ENCODE measurements around the gene PREX1. TPM values are rescaled to one million over a fixed set of nuclear protein-coding genes. Genes with fewer than 3 reads are reported as not detected.

PREX1 gene
- total RNA-seq, 1 experiment from 2014 or later: 1.2 TPM

DNA sequence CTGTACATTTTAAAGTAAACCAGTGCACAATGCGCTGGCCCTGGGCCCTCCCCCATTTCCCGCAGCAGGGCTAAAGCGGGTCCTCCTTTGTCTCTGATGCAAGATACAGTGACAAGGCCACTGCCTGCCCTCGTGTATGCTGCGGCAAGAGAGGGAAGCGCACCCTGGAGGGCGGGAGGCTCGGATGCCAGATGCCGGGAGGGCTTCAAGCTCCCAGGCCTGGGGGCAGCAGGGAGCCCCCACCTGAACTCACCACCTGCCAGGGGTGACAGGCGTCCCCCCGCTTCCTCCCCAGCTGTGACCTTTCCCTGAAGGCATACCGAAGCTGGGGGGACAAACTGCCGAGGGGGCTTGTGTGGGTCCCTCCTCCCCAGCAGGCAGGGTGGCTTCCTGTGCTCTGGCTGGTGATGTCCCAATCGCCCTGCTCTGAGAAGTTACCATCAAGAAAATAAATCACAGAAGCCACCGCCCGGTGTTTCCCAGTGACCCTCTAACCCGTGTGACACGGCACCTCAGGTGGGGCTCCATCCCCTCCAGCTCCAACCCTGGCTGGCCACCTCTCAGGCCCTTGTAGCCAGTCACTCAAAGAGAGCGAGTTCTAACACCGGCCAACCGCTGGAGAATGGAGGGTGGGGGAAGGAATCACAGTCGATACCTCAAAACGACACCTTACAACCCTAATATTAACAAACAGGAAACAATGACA is 203.3 kb downstream of the PREX1 start:
- no peak for DNase-seq (ENCODE audit: low read depth)

DNA sequence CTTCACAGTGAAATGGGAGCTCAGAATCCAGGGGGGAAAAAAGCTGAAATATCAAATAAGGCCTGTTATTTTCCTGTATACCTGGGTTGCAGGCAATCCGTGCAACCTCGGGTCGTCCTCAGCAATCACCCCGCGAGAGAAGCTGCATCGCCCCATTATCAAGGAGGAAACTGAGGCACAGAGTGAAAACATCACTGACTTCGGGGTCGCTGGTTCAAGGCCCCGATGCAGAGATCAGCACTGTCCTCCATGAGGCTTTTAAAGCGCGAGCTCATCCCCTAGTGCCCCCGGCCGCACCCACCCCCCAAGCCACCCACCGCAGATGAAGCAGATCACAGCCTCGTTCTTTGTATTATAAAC is 203.9 kb downstream of the PREX1 start:
- DNase-seq (ENCODE audit: low read depth): no peak

DNA sequence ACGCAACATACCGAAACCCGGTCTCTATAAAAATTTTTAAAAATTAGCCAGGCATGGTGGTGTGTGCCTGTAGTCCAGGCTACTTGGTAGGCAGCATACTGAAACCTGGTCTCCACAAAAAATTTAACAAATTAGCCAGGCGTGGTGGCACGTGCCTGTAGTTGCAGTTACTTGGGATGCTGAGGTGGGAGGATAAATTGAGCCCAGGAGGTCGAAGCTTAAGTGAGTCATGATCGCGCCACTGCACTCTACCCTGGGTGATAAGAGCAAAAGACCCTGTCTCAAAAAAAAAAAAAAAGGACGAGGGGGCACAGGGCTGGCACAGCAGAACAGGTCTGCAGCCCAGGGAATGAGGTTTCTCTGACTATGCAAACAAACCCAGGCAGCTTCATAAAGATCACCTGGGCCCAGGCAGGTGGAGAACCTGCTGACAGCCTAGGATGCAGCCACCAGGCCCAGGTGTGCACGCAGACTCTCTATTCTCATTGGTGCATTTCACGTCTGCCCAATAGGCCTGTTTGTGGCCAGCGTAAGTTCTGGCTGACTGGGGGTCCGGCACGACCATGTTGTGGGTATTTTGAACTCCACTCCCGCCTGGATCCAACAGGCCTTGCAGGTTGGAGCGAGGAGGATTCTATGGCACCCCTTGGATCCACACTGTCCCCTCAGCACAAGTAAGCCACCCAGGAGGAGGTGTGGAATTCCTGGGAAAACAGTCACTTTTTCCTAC is 204.5 kb downstream of the PREX1 start:
- DNase-seq (ENCODE audit: low read depth): no peak

DNA sequence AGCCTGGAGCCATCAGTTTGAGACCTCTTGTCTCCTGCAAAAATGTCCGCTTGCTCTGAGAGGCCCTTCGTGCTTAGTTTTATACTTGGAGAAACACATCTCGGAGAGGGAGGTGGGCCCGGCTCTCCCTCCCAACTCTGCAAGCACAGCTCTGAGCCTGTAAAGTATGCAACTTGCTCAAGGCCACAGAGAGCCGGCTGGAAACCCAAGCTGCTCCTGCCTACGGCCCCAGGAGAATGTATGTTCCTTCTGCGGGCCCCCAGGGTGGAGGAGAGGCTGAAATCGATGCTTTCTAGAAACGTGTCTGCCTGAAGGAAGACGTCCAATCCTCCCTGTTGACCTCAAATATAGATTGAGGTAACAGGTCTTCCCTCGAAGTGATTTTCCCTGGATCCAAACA is 205.4 kb downstream of the PREX1 start:
- no peak for DNase-seq (ENCODE audit: low read depth)

DNA sequence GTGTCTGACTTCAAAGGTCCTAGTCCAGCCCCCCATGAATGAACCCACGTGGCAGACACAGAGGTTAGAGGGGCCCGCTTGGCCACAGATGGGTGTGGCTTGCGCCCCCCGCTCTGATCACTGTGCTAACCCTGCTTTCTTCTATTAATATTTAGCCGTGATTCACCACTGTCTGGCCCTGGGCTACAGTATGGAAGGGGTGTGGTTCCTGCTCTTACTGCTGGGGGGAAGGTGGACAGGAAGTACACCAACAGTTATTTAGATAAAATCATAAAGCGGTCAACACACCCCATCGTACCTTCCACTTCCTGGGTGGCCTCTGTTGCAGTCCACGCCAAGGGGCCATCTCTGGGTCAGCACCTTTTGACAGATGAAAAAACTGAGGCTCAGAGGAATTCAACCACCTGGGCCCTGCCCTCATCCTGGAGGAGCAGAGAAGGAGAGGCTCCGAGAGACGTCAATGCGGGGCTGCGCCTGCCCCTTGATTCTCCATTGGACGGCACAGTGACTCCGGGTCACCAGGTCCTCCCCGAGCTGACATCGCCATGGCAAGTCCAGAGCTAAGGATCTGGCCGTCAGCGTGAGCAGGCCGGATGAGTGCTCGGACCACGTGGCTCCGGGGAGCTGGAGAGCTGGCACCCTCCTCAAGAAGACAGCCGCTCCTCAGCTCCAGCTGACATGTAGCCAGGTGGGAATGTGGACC is 206.3 kb downstream of the PREX1 start:
- DNase-seq (ENCODE audit: low read depth): peak; percentile 69

DNA sequence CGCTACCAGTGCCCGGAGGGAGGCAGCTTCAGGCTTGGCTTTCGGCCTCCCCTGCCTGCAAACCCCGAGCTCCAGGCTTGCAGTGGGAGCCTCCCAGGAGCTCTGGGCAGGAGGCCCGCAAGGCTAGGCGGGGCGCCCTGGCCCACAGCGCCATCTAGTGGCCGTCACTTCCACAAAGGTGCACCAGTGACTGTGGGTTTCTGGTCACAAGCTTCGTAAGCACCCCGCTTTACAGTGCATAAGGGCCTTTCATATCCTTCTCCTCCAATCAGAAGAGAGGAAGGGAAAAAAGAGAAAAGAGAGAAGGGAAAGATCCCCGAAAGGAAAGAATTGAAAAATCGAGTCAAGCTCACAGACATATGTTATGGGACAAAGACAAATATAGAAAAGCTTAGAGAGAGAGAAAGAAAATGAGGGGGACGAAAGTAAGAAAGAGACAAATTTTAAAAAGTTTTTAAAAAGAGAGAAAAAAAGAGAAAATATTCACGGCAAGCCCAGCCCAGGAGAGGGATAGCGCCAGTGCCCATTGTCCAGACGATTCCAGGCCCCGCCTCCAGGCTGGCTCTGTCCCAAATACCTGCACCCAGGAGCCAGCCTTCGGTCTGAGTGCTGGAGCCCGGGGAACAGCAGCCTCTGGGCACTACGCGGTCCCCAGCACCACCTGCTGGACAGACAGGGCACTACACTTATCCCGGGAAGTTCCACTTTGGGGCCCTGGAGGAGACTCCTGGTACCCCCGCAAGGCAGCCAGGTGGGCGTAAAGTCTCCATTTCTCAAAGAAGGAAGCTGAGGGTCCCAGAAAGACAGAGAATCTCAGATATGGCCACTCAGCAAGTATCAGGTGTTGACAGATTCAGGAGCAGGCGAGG is 207.1 kb downstream of the PREX1 start:
- DNase-seq (ENCODE audit: low read depth): peak; percentile 85

DNA sequence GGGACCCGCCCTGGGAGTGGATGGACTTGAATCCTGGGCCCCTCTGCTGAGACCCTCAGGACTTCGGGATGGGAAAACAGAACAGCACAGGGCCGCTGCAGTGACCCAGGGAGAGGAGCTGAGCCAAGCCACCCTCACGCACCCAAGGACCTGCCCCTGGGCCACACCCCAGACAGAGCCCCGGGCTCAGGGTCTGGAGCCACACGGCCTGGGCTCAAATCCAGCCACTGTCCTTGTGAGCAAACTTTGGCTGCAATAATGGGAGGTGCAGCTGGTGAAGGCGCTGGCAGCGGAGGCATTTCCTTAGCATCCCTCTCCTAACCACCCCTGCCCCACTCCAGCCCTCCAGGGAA is 207.7 kb downstream of the PREX1 start:
- DNase-seq (ENCODE audit: low read depth): no peak

DNA sequence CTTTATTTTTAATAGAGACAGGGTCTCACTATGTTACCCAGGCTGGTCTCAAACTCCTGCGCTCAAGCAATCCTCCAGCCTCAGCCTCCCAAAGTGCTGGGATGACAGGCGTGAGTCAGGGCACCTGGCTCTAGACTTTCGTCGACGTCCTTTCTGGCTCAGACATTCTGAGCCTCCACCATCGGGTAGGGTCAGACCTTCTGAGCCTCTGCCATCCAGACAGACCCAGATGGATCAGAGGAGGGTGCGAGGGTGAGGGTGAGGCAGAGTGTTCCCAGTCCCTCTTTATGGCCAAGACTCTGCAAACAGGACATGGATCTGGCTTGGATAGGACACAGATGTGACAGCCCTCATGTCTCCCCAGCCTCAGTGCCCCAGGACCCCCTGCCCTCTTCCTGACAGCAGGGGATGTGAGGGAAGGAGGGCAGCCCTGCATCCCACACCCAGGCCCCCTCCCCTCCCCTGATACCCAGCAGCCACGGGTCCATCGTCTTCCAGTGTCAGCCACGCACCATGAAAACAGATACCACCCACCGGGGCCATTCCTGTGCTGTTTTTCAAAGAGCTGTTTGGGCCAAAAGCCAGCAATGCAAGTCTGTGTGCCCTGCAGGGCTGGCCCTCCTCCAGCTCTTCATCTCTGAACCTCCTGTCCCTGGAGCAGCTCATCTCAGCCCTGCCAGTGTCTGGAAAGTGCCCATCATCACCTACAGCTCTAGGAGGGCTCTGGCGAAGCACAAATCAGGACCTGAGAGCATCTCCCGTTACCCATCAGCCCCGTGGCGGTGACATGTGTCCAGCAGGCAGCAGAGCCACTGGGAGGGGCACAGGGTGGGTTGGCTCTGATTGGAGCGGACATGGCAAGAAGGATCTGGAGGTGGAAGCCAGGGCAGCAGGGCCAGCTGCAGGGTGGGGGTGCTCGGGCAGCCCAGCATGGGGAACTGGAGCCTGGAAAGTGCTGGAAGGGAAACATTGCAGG is 208.4 kb downstream of the PREX1 start:
- DNase-seq (ENCODE audit: low read depth): peak; percentile 80

DNA sequence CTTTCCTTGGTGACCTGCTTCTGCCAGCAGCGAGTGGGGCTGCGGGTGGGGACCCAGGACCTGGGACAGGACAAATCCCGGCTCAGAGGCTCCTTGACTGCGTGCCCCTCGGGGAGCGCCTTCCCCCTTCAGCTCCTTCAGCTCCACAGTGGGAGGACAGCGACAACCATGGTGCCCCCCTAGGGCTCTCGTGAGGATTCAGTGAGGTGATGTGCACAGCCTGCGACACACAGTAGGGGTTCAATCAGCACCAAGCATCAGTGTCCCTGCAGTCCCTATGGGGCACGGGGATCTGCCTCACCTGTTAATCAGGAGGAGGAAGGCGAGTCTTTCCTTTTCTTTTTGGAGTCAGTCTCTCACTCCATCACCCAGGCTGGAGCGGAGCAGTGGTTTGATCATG is 209.2 kb downstream of the PREX1 start:
- no peak for DNase-seq (ENCODE audit: low read depth)

DNA sequence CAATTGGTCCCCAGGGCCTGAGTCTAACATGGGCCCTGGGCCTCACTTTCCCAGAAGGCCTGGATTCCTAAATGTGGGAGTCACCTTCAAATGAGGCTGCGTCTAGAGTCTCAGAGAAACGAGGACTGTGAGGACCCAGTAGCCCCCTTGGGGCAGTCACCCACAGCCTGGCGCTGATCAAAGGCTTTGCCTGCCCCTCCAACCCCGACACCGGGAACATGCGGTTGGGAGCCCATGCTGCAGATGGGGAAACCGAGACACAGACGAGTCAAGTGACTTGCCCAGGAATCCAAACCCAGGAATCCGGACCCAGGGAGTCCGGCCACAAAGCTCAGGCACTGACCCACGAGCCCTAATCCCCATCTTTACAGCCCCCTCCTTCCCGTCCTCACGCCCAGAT is 209.7 kb downstream of the PREX1 start:
- DNase-seq (ENCODE audit: low read depth): no peak

DNA sequence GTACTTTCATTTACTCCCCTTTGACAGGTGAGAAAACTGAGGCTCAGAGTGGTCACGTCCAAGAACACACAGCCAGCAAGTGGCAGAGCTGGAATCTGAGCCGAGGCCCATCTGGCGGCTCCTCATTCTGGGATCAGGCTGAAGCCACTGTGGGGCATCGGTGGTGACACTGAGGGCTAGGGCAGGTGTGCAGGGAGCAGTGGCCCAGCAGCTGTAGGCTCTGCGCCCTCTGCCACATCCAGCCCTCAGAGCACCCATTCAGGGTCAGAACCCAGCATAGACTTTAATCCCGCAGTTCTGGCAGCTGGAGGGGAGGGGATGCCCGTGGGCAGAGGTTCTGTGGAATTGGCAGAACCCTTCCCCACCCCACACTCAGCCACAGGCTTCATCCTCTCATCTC is 210.3 kb downstream of the PREX1 start:
- no peak for DNase-seq (ENCODE audit: low read depth)

DNA sequence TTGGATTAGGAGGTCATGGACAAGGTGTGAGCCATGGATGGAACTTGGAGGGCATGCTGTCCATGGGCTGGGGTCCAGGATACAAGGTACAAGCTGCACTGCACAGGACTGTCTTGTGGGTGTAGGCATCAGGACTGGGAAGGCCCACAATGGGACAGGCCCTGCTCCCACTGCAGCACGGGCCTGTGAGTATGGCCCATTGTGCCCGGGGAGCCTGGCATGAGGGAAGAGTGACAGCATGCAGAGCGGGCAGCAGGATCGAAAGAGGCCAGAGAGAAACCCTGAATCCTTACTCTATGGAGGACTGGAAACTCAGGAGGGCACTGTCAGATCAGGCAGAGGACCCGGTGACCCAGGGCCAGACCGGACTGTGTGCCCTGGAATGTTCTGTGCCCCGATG is 211.3 kb downstream of the PREX1 start:
- DNase-seq (ENCODE audit: low read depth): no peak

DNA sequence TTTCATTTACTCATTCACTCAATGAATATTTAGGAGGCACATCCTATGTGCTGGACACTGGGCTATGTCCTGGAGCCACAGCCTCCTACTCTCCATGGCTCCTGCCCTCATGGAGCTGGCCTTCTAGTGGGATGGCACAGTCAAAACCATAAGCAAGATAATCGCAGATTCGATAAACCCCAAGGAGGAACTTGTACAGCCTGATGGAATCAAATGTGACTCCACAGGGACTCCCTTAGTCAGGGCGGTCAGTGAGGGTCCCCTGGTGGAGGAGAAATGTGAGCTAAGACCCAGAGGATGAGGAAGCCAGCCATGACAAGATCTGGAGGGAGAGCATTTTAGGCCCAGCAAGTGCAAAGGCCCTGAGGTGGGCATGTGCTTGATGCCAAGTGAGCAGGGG is 211.9 kb downstream of the PREX1 start:
- DNase-seq (ENCODE audit: low read depth): no peak

DNA sequence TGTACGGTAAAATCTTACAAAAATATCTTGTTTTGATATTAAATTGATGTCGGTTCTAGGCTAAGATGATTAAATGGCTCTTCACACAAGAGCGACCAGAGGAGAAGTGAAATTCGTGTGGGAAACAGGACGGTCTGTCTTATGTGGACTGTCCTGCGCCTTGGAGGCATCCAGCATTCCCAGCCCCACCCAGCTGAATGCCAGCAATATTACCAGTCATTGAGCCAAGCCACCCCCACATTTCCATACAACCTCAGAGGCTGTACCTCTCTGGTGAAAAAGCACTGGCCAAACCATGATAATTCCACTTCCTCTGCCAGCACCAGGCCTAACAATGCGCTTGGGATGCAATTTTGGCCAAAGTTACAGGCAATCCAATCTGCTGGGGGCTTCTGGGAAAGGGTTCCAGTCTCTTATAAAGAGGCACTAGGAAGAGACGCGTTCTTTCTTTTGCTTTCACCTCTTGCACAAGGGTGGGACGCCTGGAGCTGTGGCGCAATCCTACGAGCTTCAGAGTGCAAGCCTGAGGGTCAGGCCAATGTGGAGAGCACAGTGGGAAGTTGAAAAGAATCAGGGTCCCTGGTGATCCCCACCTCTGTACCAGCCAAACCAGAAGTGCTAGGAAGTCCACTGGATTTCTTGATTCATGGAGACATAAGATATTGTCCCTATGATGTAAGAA is 213.1 kb downstream of the PREX1 start:
- peak; percentile 43 for DNase-seq (ENCODE audit: low read depth)

DNA sequence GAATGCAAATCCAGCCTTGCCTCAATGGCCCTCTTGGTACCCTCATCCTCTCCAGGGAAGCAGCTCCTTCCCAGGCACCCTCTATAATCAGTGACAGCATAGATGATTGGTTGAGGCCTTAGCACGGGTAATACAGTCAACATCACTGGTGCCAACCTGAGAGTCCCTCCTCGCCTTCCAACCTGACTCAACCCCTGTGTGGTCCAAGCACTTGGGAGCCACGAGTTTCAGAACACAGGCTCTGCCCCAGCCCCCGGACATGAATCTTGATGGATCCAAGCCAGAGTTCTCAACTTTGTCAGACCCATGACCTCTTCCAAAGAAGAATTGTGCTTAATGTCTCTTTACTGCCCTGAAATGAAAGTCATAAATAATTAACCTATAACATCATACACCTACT is 213.9 kb downstream of the PREX1 start:
- DNase-seq (ENCODE audit: low read depth): no peak

DNA sequence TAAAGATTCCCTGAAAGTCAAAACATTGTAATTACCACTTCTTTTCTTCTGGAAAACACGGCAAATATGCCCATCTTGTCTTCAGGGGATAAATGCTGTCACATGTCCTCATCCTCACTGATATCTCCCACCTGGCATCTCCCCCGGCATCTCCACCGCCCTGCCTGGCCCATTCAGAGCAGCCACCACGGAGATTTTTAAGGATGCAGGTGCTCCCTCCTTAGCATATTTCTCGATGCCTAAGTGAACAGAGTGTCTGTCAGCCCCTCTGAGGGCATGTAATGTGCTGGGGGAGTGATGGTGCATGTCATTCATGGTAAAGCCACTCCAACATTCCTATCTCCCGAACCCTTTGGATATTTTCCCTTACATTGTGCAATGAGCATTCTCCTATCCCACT is 215.5 kb downstream of the PREX1 start:
- no peak for DNase-seq (ENCODE audit: low read depth)

DNA sequence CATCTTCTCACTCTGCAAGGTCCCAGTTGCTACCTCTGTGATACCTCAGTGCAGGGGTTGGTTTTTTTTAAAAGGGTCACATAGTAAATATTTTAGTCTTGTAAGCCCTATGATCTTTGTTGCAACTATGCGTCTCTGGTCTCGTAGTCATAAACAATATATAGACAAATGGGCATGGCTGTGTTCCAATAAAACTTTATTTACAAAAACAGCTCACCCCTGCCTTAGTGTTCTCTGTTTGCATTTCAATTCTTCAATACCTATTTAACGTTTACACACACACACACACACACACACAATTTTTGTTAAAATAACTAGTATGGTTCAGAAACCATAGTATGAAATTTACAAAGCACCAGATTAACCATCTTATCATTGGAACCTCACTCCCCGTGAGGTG is 216.8 kb downstream of the PREX1 start:
- no peak for DNase-seq (ENCODE audit: low read depth)

DNA sequence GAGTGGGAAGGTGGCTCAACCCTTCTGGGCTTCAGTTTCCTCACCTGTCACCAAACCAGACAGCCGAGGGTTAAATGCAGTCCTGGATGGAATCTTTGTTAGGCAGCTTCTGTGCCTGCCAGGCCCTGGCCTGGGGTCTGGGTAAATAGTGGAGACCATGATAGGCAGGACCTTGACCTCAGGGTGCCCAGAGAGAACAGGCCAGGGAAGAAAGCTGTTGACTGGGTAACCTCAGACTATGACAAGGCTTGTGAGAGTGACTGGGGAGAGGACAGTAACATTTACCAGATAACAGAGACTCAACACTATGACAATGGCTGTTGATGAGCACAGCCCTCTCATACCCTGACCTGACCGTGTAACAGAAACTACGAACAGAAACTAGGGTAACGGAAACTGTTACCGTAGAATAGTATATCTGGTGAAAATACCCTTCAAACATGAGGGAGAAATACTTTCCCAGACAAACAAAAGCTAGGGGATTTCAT is 218.3 kb downstream of the PREX1 start:
- DNase-seq (ENCODE audit: low read depth): no peak

DNA sequence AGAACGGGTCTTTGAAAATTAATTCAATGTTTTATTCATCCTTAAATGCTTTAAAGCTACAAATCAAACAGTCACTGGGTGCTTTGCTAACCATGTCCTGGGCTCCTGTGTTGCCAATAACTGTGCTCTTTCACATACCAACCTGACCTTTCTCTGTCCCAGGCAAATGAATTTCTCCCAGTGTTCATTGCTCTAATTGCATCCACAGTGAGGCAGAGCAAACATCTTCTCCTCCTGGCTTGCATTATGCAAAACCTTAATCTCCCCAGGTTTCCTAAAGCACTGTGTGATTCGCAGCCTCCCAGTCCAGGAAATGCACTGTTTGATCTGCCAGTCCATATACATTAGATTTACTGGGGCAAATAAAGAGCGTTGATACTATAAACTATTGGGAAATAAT is 219.0 kb downstream of the PREX1 start:
- DNase-seq (ENCODE audit: low read depth): no peak

DNA sequence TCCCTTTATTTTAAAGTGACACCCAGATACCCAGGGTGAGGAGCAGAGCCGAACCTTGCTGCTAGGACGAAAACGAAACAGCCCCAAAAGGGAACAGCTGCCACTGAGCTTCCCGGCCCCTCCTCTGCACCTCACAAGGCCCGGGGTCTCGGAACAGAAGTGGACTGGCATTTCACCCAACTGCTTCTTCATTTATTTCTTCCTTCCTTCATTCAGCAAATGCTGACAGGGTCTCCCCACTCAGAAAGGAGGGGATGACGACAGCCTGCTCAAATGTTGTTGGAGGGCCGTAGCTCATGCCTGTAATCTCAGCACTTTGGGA is 220.3 kb downstream of the PREX1 start:
- no peak for DNase-seq (ENCODE audit: low read depth)
